ENCODE results near the gene RPL31. TPM values are rescaled to one million over a fixed set of nuclear protein-coding genes. Genes with fewer than 3 reads are reported as not detected.

RPL31 gene
- total and polyA plus RNA-seq, 9 of the 15 experiments (the other 6 are each of a cell fraction or from before 2014, with no cell fraction given), result 1,176 to 6,037 (median 2,997) TPM

DNA sequence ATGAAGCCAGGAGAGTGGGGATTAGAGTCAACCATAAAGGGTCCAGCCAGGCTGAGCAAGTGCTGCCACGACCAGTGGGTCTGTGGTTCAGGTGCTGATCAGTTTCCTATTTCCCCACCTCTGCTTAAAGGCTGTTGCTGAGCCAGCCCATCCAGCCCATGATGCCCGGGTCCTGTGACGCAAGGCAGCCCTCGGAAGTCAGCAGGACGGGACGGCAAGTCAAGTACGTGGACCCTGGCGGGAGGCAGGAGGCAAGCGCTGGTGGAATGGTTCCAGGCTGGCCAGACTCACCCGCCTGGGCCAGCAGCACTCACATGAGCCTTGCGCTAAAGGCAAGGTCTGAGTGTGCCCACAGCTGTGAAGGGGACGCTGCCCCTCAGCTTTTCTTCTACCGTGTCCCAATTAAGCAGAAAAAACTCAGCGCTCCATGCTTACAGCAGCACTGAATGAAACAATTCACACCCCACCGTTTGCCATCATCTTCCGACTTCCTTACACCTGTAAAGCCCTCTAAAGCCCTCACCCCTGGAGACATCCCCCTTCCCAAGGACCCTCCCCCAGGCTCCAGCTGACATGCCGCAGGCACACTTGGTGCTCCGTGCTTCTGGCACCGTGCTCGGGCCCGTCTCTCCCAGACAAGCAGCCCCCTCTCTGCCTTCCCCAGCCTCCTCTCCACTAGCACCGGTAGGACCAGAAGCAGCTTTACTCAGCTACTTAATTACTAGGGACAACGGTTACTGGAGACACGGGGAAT, 11.3 kb upstream of the RPL31 start:
- Histone ChIP-seq H3K36me3 (ENCODE audit: control insufficient read depth, insufficient read depth, low read length) (no peaks in the 10 kb centered on the region), H3K4me3 (no peak overlapping the region), H3K9ac (ENCODE audit: insufficient read depth in 1 of 2, low read depth in 2 of 2, low read length in 2 of 2) (peak overlapping the region in 1 of 2 experiments; percentile 50; a peak in 1 of 4 replicates), H3K9me1 (ENCODE audit: control insufficient read depth, insufficient read depth, low read length) (no peaks in the 10 kb centered on the region), H3K9me3 (replicated peaks; ENCODE audit: control insufficient read depth, insufficient read depth, low read depth, low read length) (no peaks in the 10 kb centered on the region), H3K4me1 (replicated peaks in 1 of 2; ENCODE audit: control insufficient read depth in 2 of 2, insufficient read depth in 2 of 2, low read length in 2 of 2) (peaks cover 0 to 7% of the 10 kb centered on the region in 2 experiments; a peak in 2 of 5 replicates), H2AFZ (ENCODE audit: low read depth, low read length) (no peak overlapping the region), H3K27ac (ENCODE audit: extremely low read depth, low read depth, low read length) (no peak overlapping the region), H4K20me1 (replicated peaks; ENCODE audit: control insufficient read depth, insufficient read depth, low read length) (no peaks in the 10 kb centered on the region), H3K4me2 (ENCODE audit: insufficient read depth, low read length) (no peak overlapping the region), H3K79me2 (ENCODE audit: control insufficient read depth, insufficient read depth, low read length) (no peaks in the 10 kb centered on the region), H3K27me3 (ENCODE audit: control insufficient read depth in 2 of 2, insufficient read depth in 2 of 2, low read length in 2 of 2) (peaks cover 27 to 60% of the 10 kb centered on the region in 2 experiments; a peak in 4 of 5 replicates)
- in situ Hi-C loops (cut with MboI) (loop anchor here (5.0 to 10.0 kb wide), 2 partner anchors 259 to 376 kb away; no protein-coding TSS in a partner anchor), intact Hi-C loops (cut with micrococcal nuclease) (no loop called here)
- no peak for ATAC-seq
- DNase-seq (ENCODE audit: extremely low read depth in 1 of 4, low spot score in 3 of 4), result no peak
- FAIRE-seq, result no peak
- WGBS (ENCODE audit: insufficient coverage, low coverage, missing lambda C conversion rate), result 6% methylated on average over 24 of the region's 24 CpGs
- TF ChIP-seq RHOXF2B (CRISPR knock-in tag; conservative IDR thresholded peaks at IDR 0.05), result no peak
- no peak for TF ChIP-seq ZNF780A (CRISPR knock-in tag; IDR thresholded peaks at IDR 0.05)
- TF ChIP-seq, protein P1, sequence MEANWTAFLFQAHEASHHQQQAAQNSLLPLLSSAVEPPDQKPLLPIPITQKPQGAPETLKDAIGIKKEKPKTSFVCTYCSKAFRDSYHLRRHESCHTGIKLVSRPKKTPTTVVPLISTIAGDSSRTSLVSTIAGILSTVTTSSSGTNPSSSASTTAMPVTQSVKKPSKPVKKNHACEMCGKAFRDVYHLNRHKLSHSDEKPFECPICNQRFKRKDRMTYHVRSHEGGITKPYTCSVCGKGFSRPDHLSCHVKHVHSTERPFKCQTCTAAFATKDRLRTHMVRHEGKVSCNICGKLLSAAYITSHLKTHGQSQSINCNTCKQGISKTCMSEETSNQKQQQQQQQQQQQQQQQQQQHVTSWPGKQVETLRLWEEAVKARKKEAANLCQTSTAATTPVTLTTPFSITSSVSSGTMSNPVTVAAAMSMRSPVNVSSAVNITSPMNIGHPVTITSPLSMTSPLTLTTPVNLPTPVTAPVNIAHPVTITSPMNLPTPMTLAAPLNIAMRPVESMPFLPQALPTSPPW (CRISPR knock-in tag; IDR thresholded peaks at IDR 0.05), result no peak
- TF ChIP-seq, protein P2, sequence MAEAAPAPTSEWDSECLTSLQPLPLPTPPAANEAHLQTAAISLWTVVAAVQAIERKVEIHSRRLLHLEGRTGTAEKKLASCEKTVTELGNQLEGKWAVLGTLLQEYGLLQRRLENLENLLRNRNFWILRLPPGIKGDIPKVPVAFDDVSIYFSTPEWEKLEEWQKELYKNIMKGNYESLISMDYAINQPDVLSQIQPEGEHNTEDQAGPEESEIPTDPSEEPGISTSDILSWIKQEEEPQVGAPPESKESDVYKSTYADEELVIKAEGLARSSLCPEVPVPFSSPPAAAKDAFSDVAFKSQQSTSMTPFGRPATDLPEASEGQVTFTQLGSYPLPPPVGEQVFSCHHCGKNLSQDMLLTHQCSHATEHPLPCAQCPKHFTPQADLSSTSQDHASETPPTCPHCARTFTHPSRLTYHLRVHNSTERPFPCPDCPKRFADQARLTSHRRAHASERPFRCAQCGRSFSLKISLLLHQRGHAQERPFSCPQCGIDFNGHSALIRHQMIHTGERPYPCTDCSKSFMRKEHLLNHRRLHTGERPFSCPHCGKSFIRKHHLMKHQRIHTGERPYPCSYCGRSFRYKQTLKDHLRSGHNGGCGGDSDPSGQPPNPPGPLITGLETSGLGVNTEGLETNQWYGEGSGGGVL (CRISPR knock-in tag; IDR thresholded peaks at IDR 0.05), result no peak
- TF ChIP-seq PRPF4 (IDR thresholded peaks at IDR 0.05; ENCODE audit: insufficient read depth, low read depth, low read length, poor library complexity, severe bottlenecking), result no peak
- no peak for TF ChIP-seq ELF2 (CRISPR knock-in tag; IDR thresholded peaks at IDR 0.05)
- TF ChIP-seq YY1 (IDR thresholded peaks at IDR 0.05; ENCODE audit: borderline replicate concordance in 1 of 3, control insufficient read depth in 1 of 3, extremely low read depth in 1 of 3, insufficient read depth in 3 of 3, insufficient read length in 1 of 3, insufficient replicate concordance in 2 of 3, low read depth in 1 of 3, low read length in 2 of 3), result no peak
- POLR2A ChIA-PET, result interaction anchor here (0.8 to 2.0 kb wide), 2 partner anchors 11 kb away, joined by 3 to 13 read pairs; partner anchors contain the start of gene RPL31
- no TSS peak for BruUV-seq (replicated peaks)
- CTCF ChIA-PET (ENCODE audit: low intra/inter-chr PET ratio), result interaction anchor here (0.6 to 0.9 kb wide), 2 partner anchors 384 to 402 kb away, joined by 3 to 4 read pairs; no protein-coding TSS in a partner anchor
